Stimulated activated CD4-positive, alpha-beta T cell treated with anti-CD3 and anti-CD28 coated beads, Interleukin-4, amount 100 ng/mL, for 4 hours (primary cell): ENCODE data around the gene PHYH.
"Not testable (repeated sequence)": the region's sequence is repeated elsewhere in the genome, so short reads cannot be mapped to it uniquely, and the experiment has no call there.

ENCODE experiments used
- DNase-seq, 2 experiments: peaks; one replicate each; pipeline ENCODE4 v3.0.0-alpha.2; 2020

PHYH gene

GRCh38 chr10:13319166-13319565 is 19.3 kb upstream of the PHYH start:
- no peak for DNase-seq

- DNase-seq, result no peak
Measured at GRCh38 chr10:13317474-13317873, 17.6 kb upstream of the PHYH start.

GRCh38 chr10:13316635-13317311 is 16.9 kb upstream of the PHYH start:
- no peak for DNase-seq

- no peak for DNase-seq
Measured at GRCh38 chr10:13315361-13315760, 15.5 kb upstream of the PHYH start.

GRCh38 chr10:13311177-13311575 is 11.3 kb upstream of the PHYH start:
- no peak for DNase-seq

GRCh38 chr10:13310518-13311176 is 10.8 kb upstream of the PHYH start:
- no peak for DNase-seq

- no peak for DNase-seq
Measured at GRCh38 chr10:13309792-13310191, 9.9 kb upstream of the PHYH start.

GRCh38 chr10:13308096-13308495 is 8.2 kb upstream of the PHYH start:
- DNase-seq, result no peak

- DNase-seq, result no peak
Measured at GRCh38 chr10:13306103-13306502, 6.2 kb upstream of the PHYH start.

GRCh38 chr10:13302821-13303555 is 3.1 kb upstream of the PHYH start:
- DNase-seq, result no peak

- no peak for DNase-seq
Measured at GRCh38 chr10:13298748-13299436, 972 bp downstream of the PHYH start.

- DNase-seq, result no peak
Measured at GRCh38 chr10:13296476-13296875, 3.4 kb downstream of the PHYH start.

GRCh38 chr10:13294784-13295183 is 5.1 kb downstream of the PHYH start:
- DNase-seq, result no peak

- DNase-seq, result no peak
Measured at GRCh38 chr10:13291821-13292773, 7.8 kb downstream of the PHYH start.

GRCh38 chr10:13291061-13291460 is 8.8 kb downstream of the PHYH start:
- DNase-seq, result no peak

- DNase-seq, result no peak
Measured at GRCh38 chr10:13284050-13284449, 15.8 kb downstream of the PHYH start.

- not testable (repeated sequence) for DNase-seq
Measured at GRCh38 chr10:13282348-13282747, 17.5 kb downstream of the PHYH start.

- no peak for DNase-seq
Measured at GRCh38 chr10:13276749-13277365, 23.0 kb downstream of the PHYH start.

GRCh38 chr10:13276146-13276545 is 23.7 kb downstream of the PHYH start:
- DNase-seq, result not testable (repeated sequence)

GRCh38 chr10:13272164-13272571 is 27.7 kb downstream of the PHYH start:
- DNase-seq, result no peak

- peak; percentile 24 to 29 for DNase-seq
Measured at GRCh38 chr10:13271552-13272163, 28.2 kb downstream of the PHYH start.
